GM18909 (cell line): Measurements from ENCODE around the gene ANKRD50.

ENCODE experiments used
- ATAC-seq: cut with Tn5 transposase; IDR thresholded peaks from one replicate; pipeline ENCODE4 v1.9.1; 2021; ENCODE audit warnings: mild to moderate bottlenecking; ENCODE audit not compliant: unreplicated experiment, poor library complexity

Gene ANKRD50

GRCh38 chr4:124640022-124640730, 72.4 kb downstream of the ANKRD50 start:
- ATAC-seq = no peak

- ATAC-seq = no peak
Measured at GRCh38 chr4:124637321-124637720, 75.2 kb downstream of the ANKRD50 start.

- ATAC-seq = no peak
Measured at GRCh38 chr4:124636788-124637187, 75.7 kb downstream of the ANKRD50 start.

- ATAC-seq = no peak
Measured at GRCh38 chr4:124635331-124635730, 77.2 kb downstream of the ANKRD50 start.

- no peak for ATAC-seq
Measured at GRCh38 chr4:124633285-124633941, 79.1 kb downstream of the ANKRD50 start.

DNA sequence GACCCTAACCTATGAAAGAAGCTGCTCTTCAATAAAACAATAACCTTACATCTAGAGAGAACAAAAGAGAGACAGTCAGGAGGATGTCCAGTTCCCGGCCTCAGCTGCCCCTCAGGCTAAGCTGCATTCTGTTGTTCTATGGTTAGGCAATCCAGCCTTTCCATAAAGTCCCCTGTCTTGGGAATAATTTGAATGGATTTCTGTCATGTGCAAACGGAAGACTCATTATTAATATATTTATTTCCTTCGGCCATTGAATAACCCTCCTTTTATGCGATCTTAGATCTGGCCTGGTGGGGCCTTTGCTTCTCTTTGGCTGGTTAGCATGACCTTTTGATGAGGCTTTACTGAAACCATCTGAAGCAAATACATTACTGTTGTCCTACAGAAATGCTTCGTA, 80.1 kb downstream of the ANKRD50 start:
- ATAC-seq = no peak

- ATAC-seq = peak; percentile 92
Measured at GRCh38 chr4:124631760-124632159, 80.8 kb downstream of the ANKRD50 start.

DNA sequence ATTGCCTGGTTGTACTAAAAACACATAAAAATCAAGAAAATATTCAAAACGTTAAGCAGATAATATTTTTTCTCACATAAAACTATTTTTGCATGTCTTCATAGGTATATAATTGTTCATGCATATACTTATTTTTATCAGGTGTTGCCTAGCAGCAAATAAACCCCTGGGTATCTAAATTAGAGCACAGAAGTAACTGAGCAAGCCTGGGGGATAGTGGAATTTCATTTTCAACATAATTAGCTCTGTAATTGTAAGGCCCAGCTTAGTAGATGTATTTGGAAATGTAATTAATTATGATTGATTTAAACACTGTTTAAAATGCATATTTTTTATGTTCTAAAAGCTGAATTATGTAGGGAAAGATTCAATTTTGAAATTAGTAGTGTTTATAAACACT, 82.9 kb downstream of the ANKRD50 start:
- no peak for ATAC-seq
